Measurements from ENCODE around the gene KRT78. TPM values are rescaled to one million over a fixed set of nuclear protein-coding genes. Genes with fewer than 3 reads are reported as not detected.
A peak's percentile ranks its signal among the peaks of the same experiment; 100 is the strongest.

Gene KRT78
- polyA plus RNA-seq, 3 donors, result not detected

DNA sequence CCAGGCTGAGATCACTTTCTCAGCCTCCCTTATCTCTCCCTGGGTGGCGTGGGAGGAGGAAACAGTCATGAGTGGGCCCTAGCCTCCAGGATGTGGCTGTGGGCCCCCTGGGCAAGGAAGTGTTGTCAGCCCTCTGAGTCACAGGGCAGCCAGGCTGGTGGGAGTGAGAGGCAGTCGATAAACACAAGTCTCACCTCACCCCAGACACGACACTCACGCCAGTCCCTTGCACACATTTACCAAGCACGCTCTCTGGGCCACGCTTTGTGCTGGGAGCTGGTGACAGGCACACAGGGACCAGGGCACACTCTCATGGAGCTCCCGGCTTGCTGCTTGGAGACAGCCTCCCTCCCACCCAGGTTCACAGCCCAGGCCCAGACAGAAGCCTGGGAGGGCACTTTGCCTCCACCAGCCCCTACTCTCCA lies 12.7 kb downstream of the KRT78 start:
- Mint-ChIP-seq H3K27me3 (ENCODE audit: low read depth in 3 of 3) (peaks cover 4 to 10% (median 8%) of the 10 kb centered on the region in 3 donors), H3K4me1 (peaks cover 9% of the 10 kb centered on the region), H3K36me3 (no peaks in the 10 kb centered on the region), H3K9me3 (peaks cover 0 to 2% (median 0%) of the 10 kb centered on the region in 7 donors), H3K27ac (peak overlapping the region in 1 of 7 donors; percentile 62), H3K4me3 (no peak overlapping the region)
- TF ChIP-seq, protein P1, sequence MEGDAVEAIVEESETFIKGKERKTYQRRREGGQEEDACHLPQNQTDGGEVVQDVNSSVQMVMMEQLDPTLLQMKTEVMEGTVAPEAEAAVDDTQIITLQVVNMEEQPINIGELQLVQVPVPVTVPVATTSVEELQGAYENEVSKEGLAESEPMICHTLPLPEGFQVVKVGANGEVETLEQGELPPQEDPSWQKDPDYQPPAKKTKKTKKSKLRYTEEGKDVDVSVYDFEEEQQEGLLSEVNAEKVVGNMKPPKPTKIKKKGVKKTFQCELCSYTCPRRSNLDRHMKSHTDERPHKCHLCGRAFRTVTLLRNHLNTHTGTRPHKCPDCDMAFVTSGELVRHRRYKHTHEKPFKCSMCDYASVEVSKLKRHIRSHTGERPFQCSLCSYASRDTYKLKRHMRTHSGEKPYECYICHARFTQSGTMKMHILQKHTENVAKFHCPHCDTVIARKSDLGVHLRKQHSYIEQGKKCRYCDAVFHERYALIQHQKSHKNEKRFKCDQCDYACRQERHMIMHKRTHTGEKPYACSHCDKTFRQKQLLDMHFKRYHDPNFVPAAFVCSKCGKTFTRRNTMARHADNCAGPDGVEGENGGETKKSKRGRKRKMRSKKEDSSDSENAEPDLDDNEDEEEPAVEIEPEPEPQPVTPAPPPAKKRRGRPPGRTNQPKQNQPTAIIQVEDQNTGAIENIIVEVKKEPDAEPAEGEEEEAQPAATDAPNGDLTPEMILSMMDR (IDR thresholded peaks at IDR 0.05), result no peak
- Histone ChIP-seq H4K20me1 (ENCODE audit: insufficient read depth, low read length) (no peaks in the 10 kb centered on the region), H3K4me3 (replicated peaks in 1 of 3; ENCODE audit: low read depth in 2 of 3, low read length in 3 of 3) (no peak overlapping the region), H3K4me1 (ENCODE audit: control insufficient read depth in 1 of 2, insufficient read depth in 2 of 2, low read length in 2 of 2) (no peaks in the 10 kb centered on the region), H2AFZ (ENCODE audit: insufficient read depth, low read depth, low read length, poor library complexity, severe bottlenecking) (no peak overlapping the region), H3K9me3 (replicated peaks in 1 of 2; ENCODE audit: control insufficient read depth in 1 of 2, insufficient read depth in 1 of 2, low read length in 2 of 2) (no peaks in the 10 kb centered on the region), H3K27me3 (ENCODE audit: control insufficient read depth in 2 of 2, insufficient read depth in 2 of 2, low read length in 2 of 2) (no peaks in the 10 kb centered on the region), H3K27ac (ENCODE audit: low read depth in 1 of 2, low read length in 2 of 2) (no peak overlapping the region), H3K79me2 (ENCODE audit: insufficient read depth, low read length) (no peaks in the 10 kb centered on the region), H3K9ac (ENCODE audit: insufficient read depth, low read length, poor library complexity, severe bottlenecking) (no peak overlapping the region), H3K36me3 (replicated peaks in 1 of 2; ENCODE audit: control insufficient read depth in 1 of 2, insufficient read depth in 2 of 2, low read length in 2 of 2) (no peaks in the 10 kb centered on the region), H3K4me2 (replicated peaks; ENCODE audit: extremely low read depth, low read length, poor library complexity, severe bottlenecking) (no peak overlapping the region)
- intact Hi-C loops (cut with micrococcal nuclease), result no loop called here
- 69% methylated on average over 6 of the region's 7 CpGs for WGBS (ENCODE audit: insufficient coverage)
- no peak for DNase-seq

DNA sequence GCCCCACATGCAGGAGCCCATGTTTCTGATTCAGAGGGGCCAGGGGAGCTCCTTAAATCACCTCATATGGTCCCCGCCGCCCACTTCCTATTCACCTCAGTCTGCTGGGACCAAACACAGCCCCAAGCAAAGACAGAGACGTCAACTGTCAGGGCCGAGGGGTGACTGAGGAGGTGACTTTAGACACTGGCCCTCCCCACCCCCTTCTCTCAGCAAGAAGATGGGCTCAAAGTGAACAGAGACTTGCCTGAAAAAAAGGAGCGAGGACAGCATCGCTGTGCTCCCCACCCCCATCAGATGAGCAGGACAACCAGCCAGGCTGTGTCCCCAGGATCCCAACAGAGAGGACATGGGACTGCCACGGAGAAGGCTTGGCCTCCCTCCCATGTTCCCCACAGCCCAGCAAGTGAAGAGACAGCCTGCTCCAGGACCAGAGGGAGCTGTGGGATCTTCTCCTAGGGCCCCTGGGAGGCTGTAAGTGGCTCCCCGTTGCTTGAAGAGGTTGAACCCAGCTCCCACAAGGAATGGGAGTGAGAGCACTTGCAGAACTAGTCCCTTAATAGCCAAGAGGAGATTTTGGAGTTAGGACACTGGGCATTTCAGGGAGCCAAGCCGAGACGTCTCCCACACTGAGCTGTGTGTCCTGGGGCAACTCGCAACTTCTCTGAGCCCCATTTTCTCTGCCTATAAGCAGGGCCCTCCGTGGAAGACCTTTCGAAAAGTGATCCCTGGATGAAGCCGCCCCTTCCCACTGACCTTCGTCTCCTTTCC lies 13.3 kb downstream of the KRT78 start:
- Histone ChIP-seq H3K9ac (ENCODE audit: insufficient read depth, low read length, poor library complexity, severe bottlenecking) (no peak overlapping the region), H3K36me3 (replicated peaks in 1 of 2; ENCODE audit: control insufficient read depth in 1 of 2, insufficient read depth in 2 of 2, low read length in 2 of 2) (no peaks in the 10 kb centered on the region), H3K79me2 (ENCODE audit: insufficient read depth, low read length) (no peaks in the 10 kb centered on the region), H2AFZ (ENCODE audit: insufficient read depth, low read depth, low read length, poor library complexity, severe bottlenecking) (no peak overlapping the region), H3K27me3 (ENCODE audit: control insufficient read depth in 2 of 2, insufficient read depth in 2 of 2, low read length in 2 of 2) (no peaks in the 10 kb centered on the region), H4K20me1 (ENCODE audit: insufficient read depth, low read length) (no peaks in the 10 kb centered on the region), H3K9me3 (replicated peaks in 1 of 2; ENCODE audit: control insufficient read depth in 1 of 2, insufficient read depth in 1 of 2, low read length in 2 of 2) (no peaks in the 10 kb centered on the region), H3K4me3 (replicated peaks in 1 of 3; ENCODE audit: low read depth in 2 of 3, low read length in 3 of 3) (no peak overlapping the region), H3K4me1 (ENCODE audit: control insufficient read depth in 1 of 2, insufficient read depth in 2 of 2, low read length in 2 of 2) (no peaks in the 10 kb centered on the region), H3K4me2 (replicated peaks; ENCODE audit: extremely low read depth, low read length, poor library complexity, severe bottlenecking) (no peak overlapping the region), H3K27ac (ENCODE audit: low read depth in 1 of 2, low read length in 2 of 2) (no peak overlapping the region)
- H3K36me3 Mint-ChIP-seq, result no peaks in the 10 kb centered on the region
- TF ChIP-seq, protein P1 (IDR thresholded peaks at IDR 0.05), result no peak
- DNase-seq, result no peak
- peaks cover 9% of the 10 kb centered on the region for H3K4me1 Mint-ChIP-seq
- H3K4me3 Mint-ChIP-seq, result no peak overlapping the region
- H3K27ac Mint-ChIP-seq, result peak overlapping the region in 1 of 7 donors; percentile 62
- WGBS (ENCODE audit: insufficient coverage), result 98% methylated on average over 9 of the region's 15 CpGs
- intact Hi-C loops (cut with micrococcal nuclease), result no loop called here
- H3K27me3 Mint-ChIP-seq (ENCODE audit: low read depth in 3 of 3), result peaks cover 2 to 8% (median 8%) of the 10 kb centered on the region in 3 donors
- H3K9me3 Mint-ChIP-seq, result peaks cover 0 to 2% (median 0%) of the 10 kb centered on the region in 7 donors

All from CD14-positive monocyte (primary cell).